ENCODE measurements around the gene ADAM22.

The ADAM22 gene

GRCh38 chr7:88185650-88186049, 251.6 kb downstream of the ADAM22 start:
- no peaks in the 10 kb centered on the region for H4K20me1 ChIP-seq (ENCODE audit: control insufficient read depth, insufficient read depth, low read depth, low read length)
- H3K9me3 ChIP-seq (ENCODE audit: control insufficient read depth, insufficient read depth, low read length), result no peaks in the 10 kb centered on the region
- no peak overlapping the region for H3K4me2 ChIP-seq (ENCODE audit: low read length)
- no peaks in the 10 kb centered on the region for H3K36me3 ChIP-seq (ENCODE audit: control insufficient read depth, low read length)
- H3K27ac ChIP-seq (ENCODE audit: low read depth, low read length), result no peak overlapping the region
- no peak overlapping the region for H3K4me3 ChIP-seq (ENCODE audit: low read length)
- no peaks in the 10 kb centered on the region for H3K9me2 ChIP-seq (replicated peaks; ENCODE audit: control insufficient read depth, low read length)
- no peaks in the 10 kb centered on the region for H3K4me1 ChIP-seq (ENCODE audit: control insufficient read depth, low read length)
- H3K27me3 ChIP-seq (ENCODE audit: control insufficient read depth, low read length), result no peaks in the 10 kb centered on the region
- H3K79me2 ChIP-seq (ENCODE audit: control insufficient read depth, low read length), result no peaks in the 10 kb centered on the region
- no peaks in the 10 kb centered on the region for H3F3A ChIP-seq (ENCODE audit: control insufficient read depth, insufficient read depth)
- TF ChIP-seq EZH2phosphoT487 (IDR thresholded peaks at IDR 0.05; ENCODE audit: borderline replicate concordance, low read length) (no peak), CTCF (IDR thresholded peaks at IDR 0.05; ENCODE audit: low read depth, low read length, poor library complexity, severe bottlenecking) (no peak)

- Histone ChIP-seq H3K4me3 (ENCODE audit: low read length) (no peak overlapping the region), H3K27me3 (ENCODE audit: control insufficient read depth, low read length) (peaks cover 5% of the 10 kb centered on the region; the same call in 1 of the 2 replicates), H3K4me1 (ENCODE audit: control insufficient read depth, low read length) (no peaks in the 10 kb centered on the region), H3F3A (ENCODE audit: control insufficient read depth, insufficient read depth) (no peaks in the 10 kb centered on the region), H3K9me3 (ENCODE audit: control insufficient read depth, insufficient read depth, low read length) (no peaks in the 10 kb centered on the region), H3K27ac (ENCODE audit: low read depth, low read length) (no peak overlapping the region), H3K36me3 (ENCODE audit: control insufficient read depth, low read length) (no peaks in the 10 kb centered on the region), H4K20me1 (ENCODE audit: control insufficient read depth, insufficient read depth, low read depth, low read length) (no peaks in the 10 kb centered on the region), H3K9me2 (replicated peaks; ENCODE audit: control insufficient read depth, low read length) (no peaks in the 10 kb centered on the region), H3K4me2 (ENCODE audit: low read length) (no peak overlapping the region), H3K79me2 (ENCODE audit: control insufficient read depth, low read length) (no peaks in the 10 kb centered on the region)
- no peak for TF ChIP-seq EZH2phosphoT487 (IDR thresholded peaks at IDR 0.05; ENCODE audit: borderline replicate concordance, low read length)
These were observed 257.9 kb downstream of the ADAM22 start for GRCh38 chr7:88191911-88192310.

- Histone ChIP-seq H3K79me2 (ENCODE audit: control insufficient read depth, low read length) (no peaks in the 10 kb centered on the region), H3F3A (ENCODE audit: control insufficient read depth, insufficient read depth) (no peaks in the 10 kb centered on the region), H3K9me2 (replicated peaks; ENCODE audit: control insufficient read depth, low read length) (no peaks in the 10 kb centered on the region), H3K36me3 (ENCODE audit: control insufficient read depth, low read length) (peaks cover 24% of the 10 kb centered on the region), H3K9me3 (ENCODE audit: control insufficient read depth, insufficient read depth, low read length) (no peaks in the 10 kb centered on the region), H3K4me3 (ENCODE audit: low read length) (no peak overlapping the region), H3K27ac (ENCODE audit: low read depth, low read length) (no peak overlapping the region), H3K4me1 (ENCODE audit: control insufficient read depth, low read length) (no peaks in the 10 kb centered on the region), H4K20me1 (ENCODE audit: control insufficient read depth, insufficient read depth, low read depth, low read length) (no peaks in the 10 kb centered on the region), H3K4me2 (ENCODE audit: low read length) (no peak overlapping the region), H3K27me3 (ENCODE audit: control insufficient read depth, low read length) (no peaks in the 10 kb centered on the region)
- no peak for TF ChIP-seq EZH2phosphoT487 (IDR thresholded peaks at IDR 0.05; ENCODE audit: borderline replicate concordance, low read length)
- no peak for TF ChIP-seq CTCF (IDR thresholded peaks at IDR 0.05; ENCODE audit: low read depth, low read length, poor library complexity, severe bottlenecking)
These were observed 266.2 kb downstream of the ADAM22 start for GRCh38 chr7:88200261-88200660.

- Histone ChIP-seq H3K4me1 (ENCODE audit: control insufficient read depth, low read length) (no peaks in the 10 kb centered on the region), H3K79me2 (ENCODE audit: control insufficient read depth, low read length) (no peaks in the 10 kb centered on the region), H3K9me3 (ENCODE audit: control insufficient read depth, insufficient read depth, low read length) (no peaks in the 10 kb centered on the region), H3K27me3 (ENCODE audit: control insufficient read depth, low read length) (no peaks in the 10 kb centered on the region), H3K36me3 (ENCODE audit: control insufficient read depth, low read length) (peaks cover 29% of the 10 kb centered on the region), H4K20me1 (ENCODE audit: control insufficient read depth, insufficient read depth, low read depth, low read length) (no peaks in the 10 kb centered on the region), H3K9me2 (replicated peaks; ENCODE audit: control insufficient read depth, low read length) (no peaks in the 10 kb centered on the region), H3K4me3 (ENCODE audit: low read length) (no peak overlapping the region), H3K27ac (ENCODE audit: low read depth, low read length) (no peak overlapping the region), H3K4me2 (ENCODE audit: low read length) (no peak overlapping the region), H3F3A (ENCODE audit: control insufficient read depth, insufficient read depth) (no peaks in the 10 kb centered on the region)
- TF ChIP-seq CTCF (IDR thresholded peaks at IDR 0.05; ENCODE audit: low read depth, low read length, poor library complexity, severe bottlenecking) (no peak), EZH2phosphoT487 (IDR thresholded peaks at IDR 0.05; ENCODE audit: borderline replicate concordance, low read length) (no peak)
These were observed 266.7 kb downstream of the ADAM22 start for GRCh38 chr7:88200789-88201188.

Data from DOHH2 (cell line).